ENCODE measurements around the gene ITPR2.

DNA sequence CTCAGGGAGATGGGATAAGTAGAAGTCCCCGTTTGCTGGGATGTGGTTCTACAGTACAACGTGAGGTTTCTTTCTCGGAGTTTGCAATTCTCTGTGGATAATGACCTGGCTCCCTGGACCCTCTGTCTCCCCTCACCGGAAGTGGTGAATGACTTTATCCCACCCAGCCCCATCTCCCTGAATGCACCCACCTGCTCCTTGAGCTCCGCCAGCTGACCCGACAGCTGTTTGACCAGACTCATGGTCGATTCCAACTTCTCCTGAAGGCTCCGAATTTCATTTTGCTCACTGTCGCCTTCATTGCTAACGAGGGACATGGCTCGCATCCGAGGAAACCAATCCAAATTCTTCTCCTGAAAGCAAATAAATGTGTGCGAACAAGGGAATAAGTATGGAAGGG lies 493.0 kb downstream of the ITPR2 start:
- TF ChIP-seq, protein P1, sequence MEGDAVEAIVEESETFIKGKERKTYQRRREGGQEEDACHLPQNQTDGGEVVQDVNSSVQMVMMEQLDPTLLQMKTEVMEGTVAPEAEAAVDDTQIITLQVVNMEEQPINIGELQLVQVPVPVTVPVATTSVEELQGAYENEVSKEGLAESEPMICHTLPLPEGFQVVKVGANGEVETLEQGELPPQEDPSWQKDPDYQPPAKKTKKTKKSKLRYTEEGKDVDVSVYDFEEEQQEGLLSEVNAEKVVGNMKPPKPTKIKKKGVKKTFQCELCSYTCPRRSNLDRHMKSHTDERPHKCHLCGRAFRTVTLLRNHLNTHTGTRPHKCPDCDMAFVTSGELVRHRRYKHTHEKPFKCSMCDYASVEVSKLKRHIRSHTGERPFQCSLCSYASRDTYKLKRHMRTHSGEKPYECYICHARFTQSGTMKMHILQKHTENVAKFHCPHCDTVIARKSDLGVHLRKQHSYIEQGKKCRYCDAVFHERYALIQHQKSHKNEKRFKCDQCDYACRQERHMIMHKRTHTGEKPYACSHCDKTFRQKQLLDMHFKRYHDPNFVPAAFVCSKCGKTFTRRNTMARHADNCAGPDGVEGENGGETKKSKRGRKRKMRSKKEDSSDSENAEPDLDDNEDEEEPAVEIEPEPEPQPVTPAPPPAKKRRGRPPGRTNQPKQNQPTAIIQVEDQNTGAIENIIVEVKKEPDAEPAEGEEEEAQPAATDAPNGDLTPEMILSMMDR (IDR thresholded peaks at IDR 0.05): no peak
- TF ChIP-seq POLR2A (IDR thresholded peaks at IDR 0.05): no peak

All from adrenal gland (tissue), 5 donors.